ENCODE data around the gene KLC4.
"Not testable (repeated sequence)": the region's sequence is repeated elsewhere in the genome, so short reads cannot be mapped to it uniquely, and the experiment has no call there.

The KLC4 gene

GRCh38 chr6:43078691-43079090 is 19.3 kb downstream of the KLC4 start:
- no peak for TF ChIP-seq CTCF (IDR thresholded peaks at IDR 0.05; ENCODE audit: low read depth, low read length)
- H3K4me3 ChIP-seq (ENCODE audit: low read depth, low read length), result no peak overlapping the region

GRCh38 chr6:43081043-43081442 is 21.6 kb downstream of the KLC4 start:
- H3K4me3 ChIP-seq (ENCODE audit: low read depth, low read length), result no peak overlapping the region
- no peak for TF ChIP-seq CTCF (IDR thresholded peaks at IDR 0.05; ENCODE audit: low read depth, low read length)

- not testable (repeated sequence) for H3K4me3 ChIP-seq (ENCODE audit: low read depth, low read length)
These were observed 22.5 kb downstream of the KLC4 start for GRCh38 chr6:43081922-43082321.

GRCh38 chr6:43082806-43083655 is 23.6 kb downstream of the KLC4 start:
- TF ChIP-seq CTCF (IDR thresholded peaks at IDR 0.05; ENCODE audit: low read depth, low read length), result no peak
- no peak overlapping the region for H3K4me3 ChIP-seq (ENCODE audit: low read depth, low read length)

GRCh38 chr6:43086022-43086658 is 26.7 kb downstream of the KLC4 start:
- TF ChIP-seq CTCF (IDR thresholded peaks at IDR 0.05; ENCODE audit: low read depth, low read length), result no peak
- no peak overlapping the region for H3K4me3 ChIP-seq (ENCODE audit: low read depth, low read length)

- no peak overlapping the region for H3K4me3 ChIP-seq (ENCODE audit: low read depth, low read length)
These were observed 29.2 kb downstream of the KLC4 start for GRCh38 chr6:43088654-43089056.

GRCh38 chr6:43089467-43089866 is 30.0 kb downstream of the KLC4 start:
- no peak overlapping the region for H3K4me3 ChIP-seq (ENCODE audit: low read depth, low read length)
- no peak for TF ChIP-seq CTCF (IDR thresholded peaks at IDR 0.05; ENCODE audit: low read depth, low read length)

More at GRCh38 chr6:43088654-43089056, 29.2 kb downstream of the KLC4 start:
- TF ChIP-seq CTCF (IDR thresholded peaks at IDR 0.05; ENCODE audit: low read depth, low read length), result no peak

Data from WI38 (cell line).